ENCODE data around the gene CDH6.

The CDH6 gene

GRCh38 chr5:31172881-31173280 is 20.6 kb upstream of the CDH6 start:
- no peaks in the 10 kb centered on the region for H3K36me3 ChIP-seq (ENCODE audit: insufficient read depth, low read length)
- TF ChIP-seq CTCF (IDR thresholded peaks at IDR 0.05; ENCODE audit: borderline replicate concordance, extremely low read depth, low read length, poor library complexity, severe bottlenecking) (no peak), EZH2 (IDR thresholded peaks at IDR 0.05; ENCODE audit: borderline replicate concordance, low read depth, low read length, severe bottlenecking) (no peak)
- no peak for ATAC-seq (ENCODE audit: insufficient read depth, low read depth)

GRCh38 chr5:31173614-31174013 is 19.9 kb upstream of the CDH6 start:
- Histone ChIP-seq H3K79me2 (ENCODE audit: insufficient read depth, low read length) (no peaks in the 10 kb centered on the region), H4K20me1 (ENCODE audit: insufficient read depth, low read length) (no peaks in the 10 kb centered on the region), H3K4me1 (ENCODE audit: insufficient read depth, low read length) (no peaks in the 10 kb centered on the region), H3K4me2 (ENCODE audit: insufficient read depth, low read length) (no peak overlapping the region), H3K27me3 (ENCODE audit: insufficient read depth, low read length, poor library complexity) (no peaks in the 10 kb centered on the region), H3K4me3 (ENCODE audit: low read depth in 1 of 2, low read length in 2 of 2) (no peak overlapping the region), H3K9me3 (ENCODE audit: insufficient read depth, low read length, severe bottlenecking) (no peaks in the 10 kb centered on the region), H3K36me3 (ENCODE audit: insufficient read depth, low read length) (no peaks in the 10 kb centered on the region), H2AFZ (ENCODE audit: low read depth, low read length) (no peak overlapping the region), H3K27ac (ENCODE audit: low read length) (no peak overlapping the region), H3K9ac (ENCODE audit: low read depth, low read length) (no peak overlapping the region)
- ATAC-seq (ENCODE audit: insufficient read depth, low read depth) (no peak), DNase-seq (no peak)
- TF ChIP-seq EZH2 (IDR thresholded peaks at IDR 0.05; ENCODE audit: borderline replicate concordance, low read depth, low read length, severe bottlenecking): no peak
- TF ChIP-seq CTCF (IDR thresholded peaks at IDR 0.05; ENCODE audit: borderline replicate concordance, extremely low read depth, low read length, poor library complexity, severe bottlenecking): no peak

More at GRCh38 chr5:31172881-31173280, 20.6 kb upstream of the CDH6 start:
- no peak overlapping the region for H3K4me3 ChIP-seq (ENCODE audit: low read depth in 1 of 2, low read length in 2 of 2)
- no peak overlapping the region for H2AFZ ChIP-seq (ENCODE audit: low read depth, low read length)
- H3K27ac ChIP-seq (ENCODE audit: low read length): no peak overlapping the region
- no peak overlapping the region for H3K9ac ChIP-seq (ENCODE audit: low read depth, low read length)
- no peak for DNase-seq
- H4K20me1 ChIP-seq (ENCODE audit: insufficient read depth, low read length): no peaks in the 10 kb centered on the region
- H3K79me2 ChIP-seq (ENCODE audit: insufficient read depth, low read length): no peaks in the 10 kb centered on the region
- no peaks in the 10 kb centered on the region for H3K9me3 ChIP-seq (ENCODE audit: insufficient read depth, low read length, severe bottlenecking)
- H3K4me2 ChIP-seq (ENCODE audit: insufficient read depth, low read length): no peak overlapping the region
- no peaks in the 10 kb centered on the region for H3K4me1 ChIP-seq (ENCODE audit: insufficient read depth, low read length)
- no peaks in the 10 kb centered on the region for H3K27me3 ChIP-seq (ENCODE audit: insufficient read depth, low read length, poor library complexity)

GRCh38 chr5:31181376-31181987 is 12.0 kb upstream of the CDH6 start:
- H3K4me1 ChIP-seq (ENCODE audit: insufficient read depth, low read length): no peaks in the 10 kb centered on the region
- H3K79me2 ChIP-seq (ENCODE audit: insufficient read depth, low read length): no peaks in the 10 kb centered on the region
- H3K9ac ChIP-seq (ENCODE audit: low read depth, low read length): no peak overlapping the region
- H3K27ac ChIP-seq (ENCODE audit: low read length): no peak overlapping the region
- H4K20me1 ChIP-seq (ENCODE audit: insufficient read depth, low read length): no peaks in the 10 kb centered on the region
- no peaks in the 10 kb centered on the region for H3K36me3 ChIP-seq (ENCODE audit: insufficient read depth, low read length)
- no peak for TF ChIP-seq CTCF (IDR thresholded peaks at IDR 0.05; ENCODE audit: borderline replicate concordance, extremely low read depth, low read length, poor library complexity, severe bottlenecking)
- TF ChIP-seq EZH2 (IDR thresholded peaks at IDR 0.05; ENCODE audit: borderline replicate concordance, low read depth, low read length, severe bottlenecking): no peak
- H3K4me3 ChIP-seq (ENCODE audit: low read depth in 1 of 2, low read length in 2 of 2): no peak overlapping the region
- no peak for DNase-seq
- no peaks in the 10 kb centered on the region for H3K27me3 ChIP-seq (ENCODE audit: insufficient read depth, low read length, poor library complexity)
- H3K9me3 ChIP-seq (ENCODE audit: insufficient read depth, low read length, severe bottlenecking): no peaks in the 10 kb centered on the region
- ATAC-seq (ENCODE audit: insufficient read depth, low read depth): no peak
- H3K4me2 ChIP-seq (ENCODE audit: insufficient read depth, low read length): no peak overlapping the region
- H2AFZ ChIP-seq (ENCODE audit: low read depth, low read length): no peak overlapping the region

Data from DND-41 (cell line).